Tibial nerve (tissue), 3 donors: ENCODE data around the gene DNAAF3.

Source experiments
- POLR2A ChIP-seq, 2 donors: fragments of 450-650 bp; IDR thresholded peaks; one replicate each; pipeline ENCODE4 v1.6.1; 2017; ENCODE audit warnings: antibody characterized with exemption in 2 of 2, mild to moderate bottlenecking in 2 of 2, moderate library complexity in 2 of 2
- TF ChIP-seq, protein P1 (sequence below), 5 experiments: fragments of 200-600 bp in 3 of 5; fragments of 450-650 bp in 2 of 5; sonication (generic) in 3 of 5; IDR thresholded peaks; one replicate each; pipeline ENCODE4 v1.5.1; 2016 to 2019; ENCODE audit warnings: antibody characterized with exemption in 5 of 5, mild to moderate bottlenecking in 3 of 5, moderate library complexity in 2 of 5

DNA sequence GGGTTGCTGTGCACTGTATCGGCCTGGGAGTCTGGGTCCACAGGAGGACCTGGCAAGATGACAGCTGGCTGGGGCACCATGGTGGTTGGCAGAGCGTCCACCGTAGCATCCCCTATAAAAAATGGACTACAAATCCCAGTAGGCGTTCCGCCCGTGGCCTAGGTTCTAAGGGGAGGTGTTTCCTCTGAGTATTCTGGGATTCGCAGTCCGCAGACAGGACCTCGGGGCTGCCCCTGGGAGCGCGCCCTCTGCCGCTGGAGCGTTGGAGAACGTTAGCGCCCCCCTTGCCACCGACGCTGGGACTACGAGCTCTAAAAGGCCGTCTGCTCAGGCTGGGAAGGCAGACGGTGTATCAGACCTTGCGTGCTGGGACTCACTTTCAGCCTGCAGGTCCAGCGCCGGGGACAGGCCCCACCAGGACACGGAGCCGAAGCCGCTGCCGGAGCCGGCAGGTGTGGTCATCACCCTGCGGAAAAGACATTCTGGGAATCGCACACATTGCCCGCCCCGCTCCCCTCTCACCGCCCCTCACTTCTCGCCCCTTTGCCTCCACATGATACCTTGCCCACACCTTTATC, 372 bp downstream of the DNAAF3 start:
- TF ChIP-seq, protein P1, sequence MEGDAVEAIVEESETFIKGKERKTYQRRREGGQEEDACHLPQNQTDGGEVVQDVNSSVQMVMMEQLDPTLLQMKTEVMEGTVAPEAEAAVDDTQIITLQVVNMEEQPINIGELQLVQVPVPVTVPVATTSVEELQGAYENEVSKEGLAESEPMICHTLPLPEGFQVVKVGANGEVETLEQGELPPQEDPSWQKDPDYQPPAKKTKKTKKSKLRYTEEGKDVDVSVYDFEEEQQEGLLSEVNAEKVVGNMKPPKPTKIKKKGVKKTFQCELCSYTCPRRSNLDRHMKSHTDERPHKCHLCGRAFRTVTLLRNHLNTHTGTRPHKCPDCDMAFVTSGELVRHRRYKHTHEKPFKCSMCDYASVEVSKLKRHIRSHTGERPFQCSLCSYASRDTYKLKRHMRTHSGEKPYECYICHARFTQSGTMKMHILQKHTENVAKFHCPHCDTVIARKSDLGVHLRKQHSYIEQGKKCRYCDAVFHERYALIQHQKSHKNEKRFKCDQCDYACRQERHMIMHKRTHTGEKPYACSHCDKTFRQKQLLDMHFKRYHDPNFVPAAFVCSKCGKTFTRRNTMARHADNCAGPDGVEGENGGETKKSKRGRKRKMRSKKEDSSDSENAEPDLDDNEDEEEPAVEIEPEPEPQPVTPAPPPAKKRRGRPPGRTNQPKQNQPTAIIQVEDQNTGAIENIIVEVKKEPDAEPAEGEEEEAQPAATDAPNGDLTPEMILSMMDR (IDR thresholded peaks at IDR 0.05): no peak
- TF ChIP-seq POLR2A (IDR thresholded peaks at IDR 0.05): no peak
